GM23338 (cell line): ENCODE data around the gene EDN2.

ENCODE experiments used
- POLR2AphosphoS5 ChIP-seq: IDR thresholded peaks from 2 replicates; pipeline ENCODE4 v1.6.1; 2016; ENCODE audit warnings: antibody characterized with exemption, low read depth
- TF ChIP-seq, protein P1 (sequence below), 2 experiments: fragments of 200-600 bp in 1 of 2; sonication (generic) in 1 of 2; conservative IDR thresholded peaks; 2 replicates each; pipeline versions ENCODE4 v1.5.1 to v1.6.1; 2016 to 2017; ENCODE audit warnings: antibody characterized with exemption in 2 of 2, low read depth in 2 of 2, mild to moderate bottlenecking in 2 of 2, moderate library complexity in 1 of 2

DNA sequence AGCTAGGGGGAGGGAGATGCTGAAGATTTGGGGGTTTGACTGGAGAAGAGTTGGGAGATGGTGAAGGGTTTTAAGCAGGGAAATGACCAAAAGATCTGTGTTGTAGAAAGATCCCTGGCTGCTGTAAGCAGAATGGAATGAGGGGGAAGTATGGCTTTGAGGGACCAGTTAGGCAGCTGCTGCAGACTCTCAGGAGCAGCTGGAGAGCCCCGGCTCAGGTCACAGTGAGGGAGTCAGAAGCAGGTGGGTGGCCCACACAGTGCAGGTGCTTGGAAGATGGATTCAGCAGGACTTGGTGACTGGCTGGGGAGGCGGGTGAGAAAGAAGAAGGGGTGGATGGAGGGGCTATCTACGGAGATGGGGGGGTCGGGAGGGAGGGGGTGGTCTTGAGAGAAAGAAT is 35.7 kb downstream of the EDN2 start:
- TF ChIP-seq POLR2AphosphoS5, result no peak
- TF ChIP-seq, protein P1, sequence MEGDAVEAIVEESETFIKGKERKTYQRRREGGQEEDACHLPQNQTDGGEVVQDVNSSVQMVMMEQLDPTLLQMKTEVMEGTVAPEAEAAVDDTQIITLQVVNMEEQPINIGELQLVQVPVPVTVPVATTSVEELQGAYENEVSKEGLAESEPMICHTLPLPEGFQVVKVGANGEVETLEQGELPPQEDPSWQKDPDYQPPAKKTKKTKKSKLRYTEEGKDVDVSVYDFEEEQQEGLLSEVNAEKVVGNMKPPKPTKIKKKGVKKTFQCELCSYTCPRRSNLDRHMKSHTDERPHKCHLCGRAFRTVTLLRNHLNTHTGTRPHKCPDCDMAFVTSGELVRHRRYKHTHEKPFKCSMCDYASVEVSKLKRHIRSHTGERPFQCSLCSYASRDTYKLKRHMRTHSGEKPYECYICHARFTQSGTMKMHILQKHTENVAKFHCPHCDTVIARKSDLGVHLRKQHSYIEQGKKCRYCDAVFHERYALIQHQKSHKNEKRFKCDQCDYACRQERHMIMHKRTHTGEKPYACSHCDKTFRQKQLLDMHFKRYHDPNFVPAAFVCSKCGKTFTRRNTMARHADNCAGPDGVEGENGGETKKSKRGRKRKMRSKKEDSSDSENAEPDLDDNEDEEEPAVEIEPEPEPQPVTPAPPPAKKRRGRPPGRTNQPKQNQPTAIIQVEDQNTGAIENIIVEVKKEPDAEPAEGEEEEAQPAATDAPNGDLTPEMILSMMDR (conservative IDR thresholded peaks at IDR 0.05; ENCODE audit: low read depth in 2 of 2), result no peak
